Psoas muscle (tissue), 8 donors: Measurements from ENCODE around the gene EEF2. TPM values are rescaled to one million over a fixed set of nuclear protein-coding genes. Genes with fewer than 3 reads are reported as not detected.

ENCODE experiments used
- ATAC-seq, 4 donors: fragments of 200-7000 bp; cut with Tn5 transposase; one replicate each; pipeline ENCODE4 v1.9.1; 2020; ENCODE audit warnings: moderate library complexity in 3 of 4, mild to moderate bottlenecking in 2 of 4
- DNase-seq, 2 donors: peaks; one replicate each; pipeline ENCODE4 v3.0.0-alpha.2; 2020
- H3K27ac ChIP-seq: fragments of 200-600 bp; one replicate; pipeline ENCODE4 v1.8.0; 2022
- H3K27me3 ChIP-seq, 3 donors: fragments of 200-600 bp in 1 of 3; one replicate each; pipeline versions ENCODE4 v1.6.1 to v1.8.0; 2013 to 2022; ENCODE audit warnings: low read length in 2 of 3, mild to moderate bottlenecking in 2 of 3, moderate library complexity in 1 of 3; ENCODE audit not compliant: insufficient read depth in 3 of 3
- H3K36me3 ChIP-seq, 2 donors: fragments of 200-600 bp in 1 of 2; one replicate each; pipeline versions ENCODE4 v1.6.1 to v1.8.0; 2013 to 2022; ENCODE audit warnings: low read depth in 1 of 2, mild to moderate bottlenecking in 1 of 2, moderate library complexity in 1 of 2; ENCODE audit not compliant: insufficient read depth in 1 of 2
- H3K4me1 ChIP-seq: fragments of 200-600 bp; one replicate; pipeline ENCODE4 v1.8.0; 2022
- H3K4me3 ChIP-seq: fragments of 200-600 bp; one replicate; pipeline ENCODE4 v1.8.0; 2022; ENCODE audit warnings: mild to moderate bottlenecking
- H3K9me3 ChIP-seq: fragments of 200-600 bp; one replicate; pipeline ENCODE4 v1.8.0; 2022
- WGBS, 3 donors: extraction: QIAGEN DNeasy Blood & Tissue Kit; methylation state at CpG; one replicate each; pipeline versions ENCODE4 v1.1.6 to v1.1.7; 2013; 5-methylcytosine and 5-hydroxymethylcytosine counted together
- intact Hi-C, 2 donors: fragments of 100-400 bp; cut with DNase I; formaldehyde crosslinking; loops; one replicate each; pipeline versions ENCODE4 v1.11.0 to v1.14.2; 2022
- polyA plus RNA-seq, 3 donors: library from polyadenylated mRNA; stranded (reverse); fragments of 200-250 nt; gene quantifications; one replicate each; pipeline ENCODE4 v1.2.3, GENCODE V29; 2013
- total RNA-seq, 4 donors: library from RNA; stranded (reverse); fragmentation: NEBNext Ultra II Directional in 2 of 4; extraction: Animal tissue kit (Norgen Biotek cat#: 25700) in 2 of 4; gene quantifications; one replicate each; pipeline versions ENCODE4 v1.2.1 to v1.2.4, GENCODE V29; 2021 to 2023
- TF ChIP-seq, protein P1 (sequence below): fragments of 200-600 bp; IDR thresholded peaks from one replicate; pipeline ENCODE4 v1.8.0; 2022; ENCODE audit warnings: antibody characterized with exemption
- donor health status: healthy with polysubstance abuse.
- donor health status: DM: no; HTN: no; CAD: no; lungs with moderate emphysema.
- donor health status: Bipolar disorder and iron deficiency.
- donor health status: healthy.
- donor health status: DM: yes; HTN: yes; CAD: no.
- donor health status: DM: no; HTN: no; CAD: no.
- donor health status: DM: no; HTN: no; CAD: no.
- donor health status: DM: yes; HTN: yes; CAD: no.

EEF2 gene
- total and polyA plus RNA-seq, 7 donors: 1,416 to 3,628 (median 2,332) TPM

DNA sequence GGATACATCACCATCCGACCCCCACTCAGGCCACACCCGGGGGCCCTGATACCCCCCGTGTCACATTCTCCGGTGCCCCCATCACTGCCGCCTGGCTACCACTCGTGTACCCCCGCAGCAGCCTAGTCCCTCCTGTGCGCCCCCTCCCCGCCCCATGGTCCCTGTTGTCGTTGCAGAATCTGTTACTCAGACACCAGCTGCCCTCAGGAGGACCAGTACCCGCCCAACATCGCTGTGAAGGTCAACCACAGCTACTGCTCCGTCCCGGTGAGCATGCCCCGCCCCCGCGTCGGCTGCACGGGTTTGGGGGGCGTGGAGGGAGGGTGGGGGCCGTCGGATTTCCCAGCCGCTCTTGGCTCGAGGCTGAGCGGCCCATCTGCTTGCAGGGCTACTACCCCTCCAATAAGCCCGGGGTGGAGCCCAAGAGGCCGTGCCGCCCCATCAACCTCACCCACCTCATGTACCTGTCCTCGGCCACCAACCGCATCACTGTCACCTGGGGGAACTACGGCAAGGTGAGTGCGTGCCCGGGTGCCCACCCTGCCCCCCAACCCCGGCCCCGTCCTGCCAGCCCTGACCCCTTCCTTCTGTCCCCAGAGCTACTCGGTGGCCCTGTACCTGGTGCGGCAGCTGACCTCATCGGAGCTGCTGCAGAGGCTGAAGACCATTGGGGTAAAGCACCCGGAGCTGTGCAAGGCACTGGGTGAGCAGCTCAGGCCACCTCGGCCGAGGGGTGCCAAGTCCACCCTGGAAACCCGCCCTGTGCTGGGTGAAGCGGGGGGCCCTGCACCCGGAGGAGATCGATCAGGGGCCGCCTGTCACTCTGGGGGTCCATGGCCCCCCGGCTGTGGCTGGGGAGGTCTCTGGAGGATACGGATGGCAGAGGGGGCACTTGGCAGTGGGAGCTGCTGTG, 43.3 kb upstream of the EEF2 start:
- intact Hi-C loops: no loop called here
- Histone ChIP-seq H3K27me3 (no peaks in the 10 kb centered on the region), H3K4me3 (no peak overlapping the region), H3K27ac (no peak overlapping the region), H3K9me3 (no peaks in the 10 kb centered on the region), H3K4me1 (no peaks in the 10 kb centered on the region), H3K36me3 (peaks cover 4 to 90% of the 10 kb centered on the region in 2 donors)
- TF ChIP-seq, protein P1, sequence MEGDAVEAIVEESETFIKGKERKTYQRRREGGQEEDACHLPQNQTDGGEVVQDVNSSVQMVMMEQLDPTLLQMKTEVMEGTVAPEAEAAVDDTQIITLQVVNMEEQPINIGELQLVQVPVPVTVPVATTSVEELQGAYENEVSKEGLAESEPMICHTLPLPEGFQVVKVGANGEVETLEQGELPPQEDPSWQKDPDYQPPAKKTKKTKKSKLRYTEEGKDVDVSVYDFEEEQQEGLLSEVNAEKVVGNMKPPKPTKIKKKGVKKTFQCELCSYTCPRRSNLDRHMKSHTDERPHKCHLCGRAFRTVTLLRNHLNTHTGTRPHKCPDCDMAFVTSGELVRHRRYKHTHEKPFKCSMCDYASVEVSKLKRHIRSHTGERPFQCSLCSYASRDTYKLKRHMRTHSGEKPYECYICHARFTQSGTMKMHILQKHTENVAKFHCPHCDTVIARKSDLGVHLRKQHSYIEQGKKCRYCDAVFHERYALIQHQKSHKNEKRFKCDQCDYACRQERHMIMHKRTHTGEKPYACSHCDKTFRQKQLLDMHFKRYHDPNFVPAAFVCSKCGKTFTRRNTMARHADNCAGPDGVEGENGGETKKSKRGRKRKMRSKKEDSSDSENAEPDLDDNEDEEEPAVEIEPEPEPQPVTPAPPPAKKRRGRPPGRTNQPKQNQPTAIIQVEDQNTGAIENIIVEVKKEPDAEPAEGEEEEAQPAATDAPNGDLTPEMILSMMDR: no peak
- WGBS, 3 donors: 88 to 91% (median 90%) methylated on average over 45 to 48 of the region's 48 CpGs
- no peak for DNase-seq
- ATAC-seq: no peak

DNA sequence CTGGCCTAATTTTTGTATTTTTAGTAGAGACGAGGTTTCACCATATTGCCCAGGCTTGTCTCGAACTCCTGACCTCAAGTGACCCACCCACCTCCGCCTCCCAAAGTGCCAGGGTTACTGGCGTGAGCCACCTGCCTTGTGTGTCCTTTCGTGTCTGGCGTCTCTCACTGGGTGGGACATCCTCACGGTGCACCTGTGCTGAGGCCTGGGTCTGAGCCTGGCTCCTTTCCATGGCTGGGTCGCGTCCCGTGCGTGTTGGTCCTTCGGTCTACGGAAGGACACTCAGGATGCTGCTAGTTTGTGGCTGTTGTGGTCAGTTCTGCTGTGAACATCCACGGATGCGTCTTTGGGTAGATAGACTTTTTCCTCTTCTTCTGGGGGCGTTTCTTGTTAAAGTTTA, 41.9 kb upstream of the EEF2 start:
- Histone ChIP-seq H3K4me1 (no peaks in the 10 kb centered on the region), H3K36me3 (peaks cover 4 to 75% of the 10 kb centered on the region in 2 donors), H3K27ac (no peak overlapping the region), H3K27me3 (no peaks in the 10 kb centered on the region), H3K9me3 (no peaks in the 10 kb centered on the region), H3K4me3 (no peak overlapping the region)
- TF ChIP-seq, protein P1: no peak
- DNase-seq (no peak), ATAC-seq (no peak)
- intact Hi-C loops: no loop called here
- 87 to 92% (median 88%) methylated on average over 16 of the region's 16 CpGs for WGBS, 3 donors

DNA sequence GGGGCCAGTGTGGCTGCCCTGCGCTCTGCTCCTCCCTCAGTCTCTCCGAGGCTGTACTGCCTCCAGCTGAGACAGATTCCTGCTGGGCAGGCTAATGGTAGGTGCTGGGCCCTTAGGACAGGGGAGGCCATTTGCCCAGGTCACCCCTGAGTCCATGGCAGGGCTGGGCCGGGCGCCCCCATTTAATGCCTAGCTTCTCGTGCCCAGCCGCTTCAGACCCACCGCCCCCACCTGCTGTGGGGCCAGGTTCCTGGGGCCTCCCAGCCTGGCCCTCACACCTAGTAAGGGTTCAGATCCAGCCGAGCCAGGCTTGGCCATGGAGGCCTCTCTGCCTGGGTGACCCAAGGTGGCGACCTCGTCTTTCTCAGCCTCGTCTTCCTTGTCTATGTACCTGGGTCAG, 40.1 kb upstream of the EEF2 start:
- ATAC-seq: peak in 1 of 4 donors; percentile 22
- Histone ChIP-seq H3K36me3 (peaks cover 4 to 60% of the 10 kb centered on the region in 2 donors), H3K9me3 (no peaks in the 10 kb centered on the region), H3K4me1 (peaks cover 2% of the 10 kb centered on the region), H3K27ac (no peak overlapping the region), H3K27me3 (no peaks in the 10 kb centered on the region), H3K4me3 (no peak overlapping the region)
- WGBS, 3 donors: 72 to 74% (median 73%) methylated on average over 11 of the region's 11 CpGs
- no peak for DNase-seq
- TF ChIP-seq, protein P1: no peak
- intact Hi-C loops: no loop called here

DNA sequence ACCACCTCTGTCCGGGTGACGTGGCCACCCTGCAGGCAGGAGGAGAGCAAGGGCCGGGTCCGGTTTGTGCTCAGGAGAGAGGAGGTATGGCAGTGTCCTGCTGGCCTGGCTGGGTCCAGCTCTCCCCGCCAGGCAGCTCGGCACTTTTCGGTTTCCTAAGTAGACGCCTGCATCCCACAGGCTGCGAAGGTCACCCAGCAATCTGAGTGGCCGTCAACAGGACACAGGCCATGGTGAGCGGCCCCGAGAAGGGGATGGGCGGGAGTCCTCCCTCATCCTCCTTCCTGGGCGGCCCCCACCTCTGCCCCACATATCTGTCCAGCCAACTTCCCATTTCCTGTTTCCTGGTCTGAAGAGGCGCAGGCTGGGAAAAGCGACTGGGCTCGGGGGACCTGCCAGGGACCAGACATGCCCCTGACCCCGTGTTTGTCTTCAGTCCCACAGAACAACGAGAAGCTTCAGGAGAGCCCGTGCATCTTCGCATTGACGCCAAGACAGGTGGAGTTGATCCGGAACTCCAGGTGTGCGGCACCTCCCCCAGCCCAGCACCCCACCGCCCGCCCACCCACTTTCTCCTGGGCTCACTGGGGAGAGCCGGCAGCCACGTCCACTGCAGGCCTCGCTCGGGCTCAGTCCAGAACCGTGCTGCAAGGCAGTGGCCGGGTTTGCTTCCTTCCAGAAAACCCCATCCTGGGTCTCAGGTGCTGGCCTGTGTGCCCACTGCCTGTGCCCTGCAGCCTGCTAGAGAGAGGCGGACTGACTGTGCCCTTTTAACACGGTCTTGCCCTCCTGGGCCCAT, 38.5 kb upstream of the EEF2 start:
- ATAC-seq: peak in 1 of 4 donors; percentile 30
- peak overlapping the region; percentile 9 for H3K27ac ChIP-seq

More for the DNA sequence above, 38.5 kb upstream of the EEF2 start:
- Histone ChIP-seq H3K27me3 (no peaks in the 10 kb centered on the region), H3K9me3 (no peaks in the 10 kb centered on the region), H3K36me3 (peaks cover 0 to 45% of the 10 kb centered on the region in 2 donors), H3K4me1 (peaks cover 4% of the 10 kb centered on the region), H3K4me3 (no peak overlapping the region)
- 74 to 79% (median 76%) methylated on average over 33 to 34 of the region's 34 CpGs for WGBS, 3 donors
- DNase-seq: no peak
- TF ChIP-seq, protein P1: no peak
- intact Hi-C loops: no loop called here
